CD4-positive, alpha-beta T cell treated with Interleukin-17A for 4 hours (primary cell): Measurements from ENCODE around the gene RPL3.

Experiments used
- DNase-seq: peaks from one replicate; pipeline ENCODE4 v3.0.0-alpha.2; 2020; ENCODE audit warnings: mixed read lengths

The RPL3 gene

GRCh38 chr22:39279170-39279850 is 40.1 kb downstream of the RPL3 start:
- DNase-seq: no peak

GRCh38 chr22:39278040-39278439 is 41.4 kb downstream of the RPL3 start:
- no peak for DNase-seq

GRCh38 chr22:39277142-39277607 is 42.2 kb downstream of the RPL3 start:
- DNase-seq: no peak

- DNase-seq: no peak
Measured at GRCh38 chr22:39276440-39277141, 42.8 kb downstream of the RPL3 start.

GRCh38 chr22:39275814-39276439 is 43.5 kb downstream of the RPL3 start:
- DNase-seq: no peak

GRCh38 chr22:39273950-39274887 is 45.2 kb downstream of the RPL3 start:
- DNase-seq: no peak

GRCh38 chr22:39270792-39271191 is 48.6 kb downstream of the RPL3 start:
- DNase-seq: no peak

- DNase-seq: no peak
Measured at GRCh38 chr22:39270280-39270679, 49.1 kb downstream of the RPL3 start.

- no peak for DNase-seq
Measured at GRCh38 chr22:39269095-39269790, 50.2 kb downstream of the RPL3 start.

- no peak for DNase-seq
Measured at GRCh38 chr22:39268645-39269044, 50.8 kb downstream of the RPL3 start.

GRCh38 chr22:39267974-39268373 is 51.4 kb downstream of the RPL3 start:
- no peak for DNase-seq

GRCh38 chr22:39266398-39267030 is 52.9 kb downstream of the RPL3 start:
- peak; percentile 11 for DNase-seq

GRCh38 chr22:39265143-39265886 is 54.1 kb downstream of the RPL3 start:
- no peak for DNase-seq

- no peak for DNase-seq
Measured at GRCh38 chr22:39264349-39265038, 54.9 kb downstream of the RPL3 start.

- DNase-seq: no peak
Measured at GRCh38 chr22:39263626-39264348, 55.6 kb downstream of the RPL3 start.
